Measurements from ENCODE around the gene SFT2D2.
A peak's percentile ranks its signal among the peaks of the same experiment; 100 is the strongest.
"Not testable (repeated sequence)": the region's sequence is repeated elsewhere in the genome, so short reads cannot be mapped to it uniquely, and the experiment has no call there.

The SFT2D2 gene

GRCh38 chr1:168225476-168226190 is at the start of gene SFT2D2:
SFT2D2 (plus strand) TSS chr1:168226004; CDS start chr1:168226080, 76 bp downstream.
- Mint-ChIP-seq H3K4me3 (peak within 1 kb of the TSS; percentile 93), H3K27me3 (no peaks in the 10 kb centered on the region), H3K4me1 (peaks cover 49% of the 10 kb centered on the region), H3K9me3 (no peaks in the 10 kb centered on the region), H3K36me3 (peaks cover 13% of the 10 kb centered on the region), H3K27ac (peak within 1 kb of the TSS; percentile 91)
- ATAC-seq, result peak; percentile 94

- ATAC-seq, result no peak
These were observed 47.6 kb upstream of the SFT2D2 start for GRCh38 chr1:168178227-168178637.

GRCh38 chr1:168178638-168179437 is 47.0 kb upstream of the SFT2D2 start, which contains the start of gene TIPRL:
TIPRL (plus strand) TSS chr1:168178962; CDS start chr1:168179078, 116 bp downstream.
- Mint-ChIP-seq H3K27ac (no peak within 1 kb of the TSS), H3K27me3 (peaks cover 3% of the 10 kb centered on the region), H3K9me3 (no peaks in the 10 kb centered on the region), H3K4me1 (no peaks in the 10 kb centered on the region), H3K36me3 (peaks cover 3% of the 10 kb centered on the region), H3K4me3 (no peak within 1 kb of the TSS)
- ATAC-seq, result peak; percentile 97

More at GRCh38 chr1:168178227-168178637, 47.6 kb upstream of the SFT2D2 start:
- Mint-ChIP-seq H3K4me1 (no peaks in the 10 kb centered on the region), H3K4me3 (no peak overlapping the region), H3K27me3 (peaks cover 9% of the 10 kb centered on the region), H3K27ac (no peak overlapping the region), H3K9me3 (no peaks in the 10 kb centered on the region), H3K36me3 (no peaks in the 10 kb centered on the region)

- no peak for ATAC-seq
- Mint-ChIP-seq H3K36me3 (peaks cover 5% of the 10 kb centered on the region), H3K9me3 (no peaks in the 10 kb centered on the region), H3K4me1 (no peaks in the 10 kb centered on the region), H3K27ac (no peak overlapping the region), H3K4me3 (no peak overlapping the region), H3K27me3 (no peaks in the 10 kb centered on the region)
These were observed 46.2 kb upstream of the SFT2D2 start for GRCh38 chr1:168179438-168180147.

GRCh38 chr1:168180148-168180524 is 45.7 kb upstream of the SFT2D2 start:
- Mint-ChIP-seq H3K9me3 (no peaks in the 10 kb centered on the region), H3K4me1 (no peaks in the 10 kb centered on the region), H3K27ac (no peak overlapping the region), H3K4me3 (no peak overlapping the region), H3K27me3 (no peaks in the 10 kb centered on the region), H3K36me3 (peaks cover 5% of the 10 kb centered on the region)
- no peak for ATAC-seq

GRCh38 chr1:168181063-168181720 is 44.6 kb upstream of the SFT2D2 start:
- not testable (repeated sequence) for H3K36me3 Mint-ChIP-seq, H3K27me3 Mint-ChIP-seq, H3K9me3 Mint-ChIP-seq

GRCh38 chr1:168187177-168187576 is 38.6 kb upstream of the SFT2D2 start:
- peaks cover 50% of the 10 kb centered on the region for H3K36me3 Mint-ChIP-seq
- no peak for ATAC-seq
- H3K27me3 Mint-ChIP-seq, result no peaks in the 10 kb centered on the region

More at GRCh38 chr1:168181063-168181720, 44.6 kb upstream of the SFT2D2 start:
- not testable (repeated sequence) for ATAC-seq, H3K4me1 Mint-ChIP-seq, H3K27ac Mint-ChIP-seq
- H3K4me3 Mint-ChIP-seq, result peak overlapping the region; percentile 27

GRCh38 chr1:168190403-168190802 is 35.4 kb upstream of the SFT2D2 start:
- no peaks in the 10 kb centered on the region for H3K27me3 Mint-ChIP-seq
- peaks cover 71% of the 10 kb centered on the region for H3K36me3 Mint-ChIP-seq
- H3K9me3 Mint-ChIP-seq, result no peaks in the 10 kb centered on the region
- no peak overlapping the region for H3K4me3 Mint-ChIP-seq
- H3K4me1 Mint-ChIP-seq, result peaks cover 6% of the 10 kb centered on the region
- no peak for ATAC-seq
- no peak overlapping the region for H3K27ac Mint-ChIP-seq

More at GRCh38 chr1:168187177-168187576, 38.6 kb upstream of the SFT2D2 start:
- no peak overlapping the region for H3K27ac Mint-ChIP-seq
- no peak overlapping the region for H3K4me3 Mint-ChIP-seq
- H3K4me1 Mint-ChIP-seq, result peaks cover 6% of the 10 kb centered on the region
- H3K9me3 Mint-ChIP-seq, result no peaks in the 10 kb centered on the region

- no peak for ATAC-seq
- Mint-ChIP-seq H3K36me3 (peaks cover 63% of the 10 kb centered on the region), H3K27me3 (no peaks in the 10 kb centered on the region), H3K9me3 (no peaks in the 10 kb centered on the region), H3K4me3 (no peak overlapping the region), H3K27ac (no peak overlapping the region), H3K4me1 (no peaks in the 10 kb centered on the region)
These were observed 30.3 kb upstream of the SFT2D2 start for GRCh38 chr1:168195199-168196135.

- Mint-ChIP-seq H3K4me3 (no peak overlapping the region), H3K27me3 (no peaks in the 10 kb centered on the region), H3K27ac (no peak overlapping the region), H3K36me3 (peaks cover 65% of the 10 kb centered on the region), H3K4me1 (no peaks in the 10 kb centered on the region), H3K9me3 (no peaks in the 10 kb centered on the region)
- ATAC-seq, result no peak
These were observed 26.7 kb upstream of the SFT2D2 start for GRCh38 chr1:168199056-168199455.

- no peak overlapping the region for H3K4me3 Mint-ChIP-seq
- no peaks in the 10 kb centered on the region for H3K27me3 Mint-ChIP-seq
- peaks cover 62% of the 10 kb centered on the region for H3K36me3 Mint-ChIP-seq
- H3K4me1 Mint-ChIP-seq, result no peaks in the 10 kb centered on the region
- H3K27ac Mint-ChIP-seq, result no peak overlapping the region
- no peak for ATAC-seq
- peaks cover 2% of the 10 kb centered on the region for H3K9me3 Mint-ChIP-seq
These were observed 22.7 kb upstream of the SFT2D2 start for GRCh38 chr1:168202941-168203654.

- peaks cover 41% of the 10 kb centered on the region for H3K36me3 Mint-ChIP-seq
- H3K4me3 Mint-ChIP-seq, result no peak overlapping the region
- ATAC-seq, result no peak
- H3K27ac Mint-ChIP-seq, result no peak overlapping the region
- H3K27me3 Mint-ChIP-seq, result no peaks in the 10 kb centered on the region
- H3K9me3 Mint-ChIP-seq, result peaks cover 2% of the 10 kb centered on the region
- no peaks in the 10 kb centered on the region for H3K4me1 Mint-ChIP-seq
These were observed 19.7 kb upstream of the SFT2D2 start for GRCh38 chr1:168206111-168206510.

- H3K4me1 Mint-ChIP-seq, H3K27me3 Mint-ChIP-seq, H3K27ac Mint-ChIP-seq, ATAC-seq, H3K9me3 Mint-ChIP-seq, H3K4me3 Mint-ChIP-seq: not testable (repeated sequence)
- peaks cover 29% of the 10 kb centered on the region for H3K36me3 Mint-ChIP-seq
These were observed 18.1 kb upstream of the SFT2D2 start for GRCh38 chr1:168207673-168208072.

Measured in stimulated activated memory B cell treated with anti-CD40 and anti-IgM and Interleukin-4, amounts not matched to agents 10 μg/mL and 1 μg/mL and 100 μg/mL, for 72 hours (primary cell).